Loucy (cell line): ENCODE results near the gene NMUR1.
"Not testable (repeated sequence)": the region's sequence is repeated elsewhere in the genome, so short reads cannot be mapped to it uniquely, and the experiment has no call there.

Experiments
- H2AFZ ChIP-seq: fragments of 200-600 bp; sonication (generic); 2 replicates; pipeline ENCODE4 v1.6.0; 2016; ENCODE audit warnings: antibody characterized with exemption, mild to moderate bottlenecking, low read length, moderate library complexity
- H3F3A ChIP-seq: fragments of 200-600 bp; 2 replicates; pipeline ENCODE4 v1.6.0; 2016; ENCODE audit warnings: antibody characterized with exemption, low read depth, mild to moderate bottlenecking
- H3K27me3 ChIP-seq: fragments of 200-600 bp; sonication (generic); 2 replicates; pipeline ENCODE4 v1.6.1; 2014; ENCODE audit warnings: low read length, mild to moderate bottlenecking; ENCODE audit not compliant: insufficient read depth, poor library complexity, severe bottlenecking
- H3K36me3 ChIP-seq: fragments of 200-600 bp; sonication (generic); 2 replicates; pipeline ENCODE4 v1.6.1; 2016; ENCODE audit warnings: low read length; ENCODE audit not compliant: insufficient read depth
- H3K4me1 ChIP-seq: fragments of 200-600 bp; sonication (generic); 2 replicates; pipeline ENCODE4 v1.5.1; 2014; ENCODE audit warnings: low read length, mild to moderate bottlenecking; ENCODE audit not compliant: insufficient read depth, poor library complexity, severe bottlenecking
- H3K4me2 ChIP-seq: fragments of 200-600 bp; sonication (generic); 2 replicates; pipeline ENCODE4 v1.6.0; 2014; ENCODE audit warnings: antibody characterized with exemption, low read length, low read depth, mild to moderate bottlenecking; ENCODE audit not compliant: poor library complexity, severe bottlenecking
- H3K4me3 ChIP-seq: fragments of 200-600 bp; sonication (generic); 2 replicates; pipeline ENCODE4 v1.5.1; 2014; ENCODE audit warnings: low read length, mild to moderate bottlenecking, mixed read lengths; ENCODE audit not compliant: poor library complexity, severe bottlenecking
- H3K79me2 ChIP-seq: fragments of 200-600 bp; sonication (generic); 2 replicates; pipeline ENCODE4 v1.6.1; 2014; ENCODE audit warnings: low read length; ENCODE audit not compliant: insufficient read depth
- H3K9ac ChIP-seq: fragments of 200-600 bp; sonication (generic); 2 replicates; pipeline ENCODE4 v1.6.0; 2014; ENCODE audit warnings: mild to moderate bottlenecking, low read depth, low read length, moderate library complexity; ENCODE audit not compliant: poor library complexity, severe bottlenecking
- H3K9me2 ChIP-seq: fragments of 200-600 bp; sonication (generic); replicated peaks from 2 replicates; pipeline ENCODE4 v1.6.1; 2016; ENCODE audit warnings: low read depth, low read length, mixed read lengths
- H3K9me3 ChIP-seq: fragments of 200-600 bp; sonication (generic); 2 replicates; pipeline ENCODE4 v1.6.1; 2014; ENCODE audit warnings: mild to moderate bottlenecking, antibody characterized with exemption, low read length, low read depth; ENCODE audit not compliant: insufficient read depth
- H4K20me1 ChIP-seq: fragments of 200-600 bp; sonication (generic); 2 replicates; pipeline ENCODE4 v1.6.0; 2014; ENCODE audit warnings: antibody characterized with exemption, low read length, mild to moderate bottlenecking; ENCODE audit not compliant: insufficient read depth, poor library complexity, severe bottlenecking
- EZH2phosphoT487 ChIP-seq: fragments of 200-600 bp; IDR thresholded peaks from 2 replicates; pipeline ENCODE4 v1.6.1; 2018; ENCODE audit warnings: antibody characterized with exemption, mild to moderate bottlenecking, moderate library complexity, borderline replicate concordance
- TF ChIP-seq, protein P1 (sequence below): fragments of 200-600 bp; sonication (generic); conservative IDR thresholded peaks from 2 replicates; pipeline ENCODE4 v1.5.1; 2014; ENCODE audit warnings: mild to moderate bottlenecking, antibody characterized with exemption, low read length

NMUR1 gene

DNA sequence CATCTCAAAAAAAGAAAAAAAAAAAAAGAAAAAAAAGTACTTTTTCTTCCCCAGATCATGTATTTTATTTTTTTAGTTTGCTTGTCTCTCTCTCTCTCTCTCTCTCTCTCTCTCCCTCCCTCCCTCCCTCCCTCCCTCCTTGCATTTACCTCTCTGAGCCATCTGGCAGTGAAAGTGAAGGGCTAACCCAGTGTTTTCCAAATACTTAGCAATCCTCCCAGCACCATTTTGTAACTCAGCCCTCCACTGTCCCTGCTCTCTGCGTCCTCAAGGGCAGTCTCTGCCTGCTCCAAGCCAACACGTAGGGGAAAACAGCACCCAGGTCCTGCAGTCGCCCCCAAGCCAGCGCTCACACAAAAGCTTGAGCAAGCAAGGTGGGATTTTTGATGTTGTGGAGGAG is 42.9 kb upstream of the NMUR1 start:
- no peaks in the 10 kb centered on the region for H3K9me3 ChIP-seq
- TF ChIP-seq EZH2phosphoT487 = no peak
- TF ChIP-seq, protein P1, sequence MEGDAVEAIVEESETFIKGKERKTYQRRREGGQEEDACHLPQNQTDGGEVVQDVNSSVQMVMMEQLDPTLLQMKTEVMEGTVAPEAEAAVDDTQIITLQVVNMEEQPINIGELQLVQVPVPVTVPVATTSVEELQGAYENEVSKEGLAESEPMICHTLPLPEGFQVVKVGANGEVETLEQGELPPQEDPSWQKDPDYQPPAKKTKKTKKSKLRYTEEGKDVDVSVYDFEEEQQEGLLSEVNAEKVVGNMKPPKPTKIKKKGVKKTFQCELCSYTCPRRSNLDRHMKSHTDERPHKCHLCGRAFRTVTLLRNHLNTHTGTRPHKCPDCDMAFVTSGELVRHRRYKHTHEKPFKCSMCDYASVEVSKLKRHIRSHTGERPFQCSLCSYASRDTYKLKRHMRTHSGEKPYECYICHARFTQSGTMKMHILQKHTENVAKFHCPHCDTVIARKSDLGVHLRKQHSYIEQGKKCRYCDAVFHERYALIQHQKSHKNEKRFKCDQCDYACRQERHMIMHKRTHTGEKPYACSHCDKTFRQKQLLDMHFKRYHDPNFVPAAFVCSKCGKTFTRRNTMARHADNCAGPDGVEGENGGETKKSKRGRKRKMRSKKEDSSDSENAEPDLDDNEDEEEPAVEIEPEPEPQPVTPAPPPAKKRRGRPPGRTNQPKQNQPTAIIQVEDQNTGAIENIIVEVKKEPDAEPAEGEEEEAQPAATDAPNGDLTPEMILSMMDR = no peak
- H3K27me3 ChIP-seq = no peaks in the 10 kb centered on the region
- H3K4me2 ChIP-seq = no peak overlapping the region
- no peaks in the 10 kb centered on the region for H4K20me1 ChIP-seq
- H3K79me2 ChIP-seq = no peaks in the 10 kb centered on the region
- H3K9ac ChIP-seq = no peak overlapping the region
- no peak overlapping the region for H2AFZ ChIP-seq
- H3K4me3 ChIP-seq = no peak overlapping the region
- H3K4me1 ChIP-seq = peaks cover 8% of the 10 kb centered on the region
- H3F3A ChIP-seq = no peaks in the 10 kb centered on the region
- H3K36me3 ChIP-seq = no peaks in the 10 kb centered on the region
- no peaks in the 10 kb centered on the region for H3K9me2 ChIP-seq

DNA sequence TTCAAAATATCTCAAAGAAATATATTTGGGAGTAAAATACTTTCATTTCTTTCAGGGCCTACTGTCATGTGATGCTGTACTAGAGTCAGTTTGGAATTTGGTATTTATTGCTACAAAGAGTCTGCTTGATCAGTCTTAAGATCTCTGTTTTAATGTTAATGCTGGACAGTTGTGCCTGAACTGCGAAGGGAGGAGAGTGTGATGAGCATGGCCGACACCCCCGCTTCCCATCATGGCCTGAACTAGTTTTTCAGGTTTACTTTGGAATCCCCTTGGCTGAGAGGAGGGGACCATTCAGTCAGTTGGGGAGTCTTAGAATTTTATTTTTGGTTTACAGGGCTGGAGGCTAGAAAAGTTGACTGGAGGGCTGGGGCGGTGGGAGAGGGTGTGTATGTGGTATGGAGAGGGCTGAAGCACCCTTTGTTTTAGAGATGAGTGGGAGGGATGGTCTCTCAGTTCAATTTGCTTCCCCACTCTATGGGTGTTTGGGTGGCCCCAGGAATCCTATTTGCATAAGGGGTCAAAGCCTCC is 41.5 kb upstream of the NMUR1 start:
- H3K9ac ChIP-seq = no peak overlapping the region

DNA sequence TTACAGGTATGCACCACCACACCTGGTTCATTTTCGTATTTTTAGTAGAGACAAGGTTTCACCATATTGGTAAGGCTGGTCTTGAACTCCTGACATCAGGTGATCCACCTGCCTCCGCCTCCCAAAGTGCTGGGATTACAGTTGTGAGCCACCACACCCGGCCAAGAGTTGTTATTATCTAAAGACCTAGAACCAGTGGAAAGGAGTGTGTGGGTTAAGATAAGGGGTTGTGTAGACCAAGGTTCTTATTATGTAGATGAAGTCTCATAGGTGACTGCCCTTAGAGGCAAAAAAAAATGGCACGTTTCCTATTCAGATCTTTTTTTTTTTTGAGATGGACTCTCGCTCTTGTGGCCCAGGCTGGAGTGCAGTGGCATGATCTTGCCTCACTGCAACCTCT is 40.7 kb upstream of the NMUR1 start:
- H3K9ac ChIP-seq, H3K79me2 ChIP-seq, H2AFZ ChIP-seq, H3K9me2 ChIP-seq, H3F3A ChIP-seq, H3K4me3 ChIP-seq, H3K4me2 ChIP-seq, H3K4me1 ChIP-seq, H3K36me3 ChIP-seq, H3K27me3 ChIP-seq, H4K20me1 ChIP-seq, H3K9me3 ChIP-seq: not testable (repeated sequence)

More for the DNA sequence above, 41.5 kb upstream of the NMUR1 start:
- no peak for TF ChIP-seq EZH2phosphoT487
- Histone ChIP-seq H3K4me3 (no peak overlapping the region), H3F3A (no peaks in the 10 kb centered on the region), H2AFZ (no peak overlapping the region), H3K27me3 (no peaks in the 10 kb centered on the region), H3K4me1 (peaks cover 10% of the 10 kb centered on the region), H3K4me2 (no peak overlapping the region), H3K36me3 (no peaks in the 10 kb centered on the region), H3K9me3 (no peaks in the 10 kb centered on the region), H3K79me2 (no peaks in the 10 kb centered on the region), H4K20me1 (no peaks in the 10 kb centered on the region), H3K9me2 (no peaks in the 10 kb centered on the region)

DNA sequence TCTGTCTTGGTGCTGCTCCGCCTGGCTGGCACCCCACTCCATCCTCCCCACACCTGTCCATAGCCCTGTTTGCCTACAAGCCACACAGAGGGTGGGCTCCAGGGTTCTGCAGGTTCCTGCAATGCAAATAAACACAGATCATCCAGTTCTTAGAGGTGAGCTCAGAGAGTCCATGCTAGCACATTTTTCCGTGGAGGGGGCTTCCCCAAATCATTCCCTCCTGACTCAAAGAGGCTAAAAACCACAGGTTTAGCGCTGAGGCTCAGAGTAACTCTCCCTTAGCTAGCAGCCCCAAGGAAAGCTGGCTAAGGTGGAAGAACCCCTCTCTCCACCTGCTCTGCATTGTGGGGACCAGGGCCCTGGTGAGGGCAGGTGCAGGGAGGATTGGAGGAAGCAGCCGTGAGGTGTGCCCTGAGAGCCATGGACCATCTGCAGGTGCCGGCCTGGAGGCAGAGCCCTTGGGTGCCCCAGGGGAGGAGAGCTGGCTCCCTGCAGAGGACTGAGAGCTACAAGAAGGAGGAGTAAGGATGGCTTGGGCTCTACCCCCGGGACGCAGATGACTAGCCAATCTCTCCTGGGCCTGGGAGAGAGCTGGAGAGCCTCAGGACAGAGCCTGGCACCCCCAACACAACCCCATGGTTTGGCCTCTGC is 38.7 kb upstream of the NMUR1 start:
- H3K36me3 ChIP-seq = no peaks in the 10 kb centered on the region

More for the DNA sequence above, 38.7 kb upstream of the NMUR1 start:
- TF ChIP-seq, protein P1 = no peak
- no peak for TF ChIP-seq EZH2phosphoT487
- H3K9ac ChIP-seq = no peak overlapping the region
- peaks cover 5% of the 10 kb centered on the region for H3K4me1 ChIP-seq
- H4K20me1 ChIP-seq = no peaks in the 10 kb centered on the region
- H3F3A ChIP-seq = no peaks in the 10 kb centered on the region
- H3K27me3 ChIP-seq = no peaks in the 10 kb centered on the region
- no peaks in the 10 kb centered on the region for H3K79me2 ChIP-seq
- H3K9me3 ChIP-seq = no peaks in the 10 kb centered on the region
- no peak overlapping the region for H3K4me2 ChIP-seq
- no peak overlapping the region for H2AFZ ChIP-seq
- H3K4me3 ChIP-seq = no peak overlapping the region
- H3K9me2 ChIP-seq = no peaks in the 10 kb centered on the region
